Esophagus muscularis mucosa (tissue), 4 donors: Measurements from ENCODE around the gene CSAG3. TPM values are rescaled to one million over a fixed set of nuclear protein-coding genes. Genes with fewer than 3 reads are reported as not detected.
"Not testable (repeated sequence)": the region's sequence is repeated elsewhere in the genome, so short reads cannot be mapped to it uniquely, and the experiment has no call there.

Experiments
- DNase-seq: peaks from one replicate; pipeline ENCODE4 v3.0.0-alpha.2; 2017; ENCODE audit errors: extremely low spot score
- H3K27ac ChIP-seq, 4 donors: fragments of 200-600 bp; sonication (generic); replicated peaks in 1 of 4; 1 replicate in 3 of 4; 2 replicates in 1 of 4; pipeline ENCODE4 v1.5.1; 2016 to 2019; ENCODE audit warnings: mild to moderate bottlenecking in 1 of 4
- H3K27me3 ChIP-seq, 4 donors: fragments of 200-600 bp; sonication (generic); one replicate each; pipeline versions ENCODE4 v1.5.1 to v1.6.0; 2016 to 2019
- H3K36me3 ChIP-seq, 4 donors: fragments of 200-600 bp; sonication (generic); one replicate each; pipeline ENCODE4 v1.5.1; 2016 to 2019
- H3K4me1 ChIP-seq, 4 donors: fragments of 200-600 bp; sonication (generic); one replicate each; pipeline ENCODE4 v1.5.1; 2016 to 2019
- H3K4me3 ChIP-seq, 4 donors: fragments of 200-600 bp; sonication (generic); 1 replicate in 2 of 4; 2 replicates in 2 of 4; pipeline ENCODE4 v1.5.1; 2016 to 2019; ENCODE audit warnings: mild to moderate bottlenecking in 4 of 4, moderate library complexity in 1 of 4
- H3K9me3 ChIP-seq, 4 donors: fragments of 200-600 bp; sonication (generic); 1 replicate in 3 of 4; 2 replicates in 1 of 4; pipeline ENCODE4 v1.5.1; 2016 to 2019
- EP300 ChIP-seq: sonication (generic); formaldehyde crosslinking; IDR thresholded peaks from one replicate; pipeline ENCODE4 v1.6.1; 2017; ENCODE audit warnings: antibody characterized with exemption
- POLR2A ChIP-seq: fragments of 450-650 bp; IDR thresholded peaks from one replicate; pipeline ENCODE4 v1.6.1; 2017; ENCODE audit warnings: antibody characterized with exemption, moderate library complexity, mild to moderate bottlenecking, low read depth
- POLR2AphosphoS5 ChIP-seq, 2 donors: sonication (generic); formaldehyde crosslinking; IDR thresholded peaks; one replicate each; pipeline ENCODE4 v1.6.1; 2017; ENCODE audit warnings: antibody characterized with exemption in 2 of 2
- WGBS: methylation state at CpG from one replicate; pipeline ENCODE4 v1.1.5; 2018; 5-methylcytosine and 5-hydroxymethylcytosine counted together
- intact Hi-C: fragments of 100-400 bp; cut with DNase I; formaldehyde crosslinking; loops from one replicate; pipeline ENCODE4 v1.15.1; 2023
- total RNA-seq, 4 donors: library from RNA; depleted of rRNA; stranded (reverse); fragments of >200 nt; gene quantifications; one replicate each; pipeline versions ENCODE4 v1.1.0 to v1.2.1, GENCODE V29; 2016
- TF ChIP-seq, protein P1 (sequence below), 3 experiments: fragments of 200-600 bp in 2 of 3; fragments of 450-650 bp in 1 of 3; sonication (generic) in 2 of 3; IDR thresholded peaks; one replicate each; pipeline ENCODE4 v1.5.1; 2017 to 2019; ENCODE audit warnings: antibody characterized with exemption in 3 of 3, mild to moderate bottlenecking in 2 of 3, moderate library complexity in 1 of 3

The CSAG3 gene
- total RNA-seq, 4 donors from 2014 or later, result not detected

DNA sequence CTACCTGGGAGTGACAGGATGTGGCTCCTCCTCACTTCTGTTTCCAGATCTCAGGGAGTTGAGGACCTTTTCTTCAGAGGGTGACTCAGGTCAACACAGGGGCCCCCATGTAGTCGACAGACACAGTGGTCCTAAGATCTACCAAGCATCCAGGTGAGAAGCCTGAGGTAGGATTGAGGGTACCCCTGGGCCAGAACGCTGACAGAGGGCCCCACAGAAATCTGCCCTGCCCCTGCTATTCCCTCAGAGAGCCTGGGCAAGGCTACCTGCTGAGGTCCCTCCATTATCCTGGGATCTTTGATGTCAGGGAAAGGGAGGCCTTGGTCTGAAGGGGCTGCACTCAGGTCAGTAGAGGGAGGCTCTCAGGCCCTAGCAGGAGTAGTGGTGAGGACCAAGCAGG, 23.9 kb upstream of the CSAG3 start:
- no peaks in the 10 kb centered on the region for H3K4me1 ChIP-seq
- DNase-seq, result no peak
- intact Hi-C loops, result no loop called here
- no peaks in the 10 kb centered on the region for H3K27me3 ChIP-seq
- 90% methylated on average over 2 of the region's 2 CpGs for WGBS
- H3K9me3 ChIP-seq, result no peaks in the 10 kb centered on the region
- no peak overlapping the region for H3K4me3 ChIP-seq
- H3K36me3 ChIP-seq, result no peaks in the 10 kb centered on the region
- no peak overlapping the region for H3K27ac ChIP-seq
- TF ChIP-seq POLR2A (no peak), EP300 (no peak)

DNA sequence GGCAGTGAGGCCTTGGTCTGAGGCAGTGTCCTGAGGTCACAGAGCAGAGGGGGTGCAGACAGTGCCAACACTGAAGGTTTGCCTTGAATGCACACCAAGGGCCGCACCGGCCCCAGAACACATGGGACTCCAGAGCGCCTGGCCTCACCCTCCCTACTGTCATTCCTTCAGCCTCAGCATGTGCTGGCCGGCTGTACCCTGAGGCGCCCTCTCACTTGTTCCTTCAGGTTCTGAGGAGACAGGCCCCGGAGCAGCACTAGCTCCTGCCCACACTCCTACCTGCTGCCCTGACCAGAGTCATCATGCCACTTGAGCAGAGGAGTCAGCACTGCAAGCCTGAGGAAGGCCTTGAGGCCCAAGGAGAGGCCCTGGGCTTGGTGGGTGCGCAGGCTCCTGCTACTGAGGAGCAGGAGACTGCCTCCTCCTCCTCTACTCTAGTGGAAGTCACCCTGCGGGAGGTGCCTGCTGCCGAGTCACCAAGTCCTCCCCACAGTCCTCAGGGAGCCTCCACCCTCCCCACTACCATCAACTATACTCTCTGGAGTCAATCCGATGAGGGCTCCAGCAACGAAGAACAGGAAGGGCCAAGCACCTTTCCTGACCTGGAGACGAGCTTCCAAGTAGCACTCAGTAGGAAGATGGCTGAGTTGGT, 23.0 kb upstream of the CSAG3 start:
- no peak for DNase-seq
- TF ChIP-seq EP300 (no peak), POLR2AphosphoS5 (IDR thresholded peaks at IDR 0.05) (no peak), POLR2A (no peak)
- TF ChIP-seq, protein P1, sequence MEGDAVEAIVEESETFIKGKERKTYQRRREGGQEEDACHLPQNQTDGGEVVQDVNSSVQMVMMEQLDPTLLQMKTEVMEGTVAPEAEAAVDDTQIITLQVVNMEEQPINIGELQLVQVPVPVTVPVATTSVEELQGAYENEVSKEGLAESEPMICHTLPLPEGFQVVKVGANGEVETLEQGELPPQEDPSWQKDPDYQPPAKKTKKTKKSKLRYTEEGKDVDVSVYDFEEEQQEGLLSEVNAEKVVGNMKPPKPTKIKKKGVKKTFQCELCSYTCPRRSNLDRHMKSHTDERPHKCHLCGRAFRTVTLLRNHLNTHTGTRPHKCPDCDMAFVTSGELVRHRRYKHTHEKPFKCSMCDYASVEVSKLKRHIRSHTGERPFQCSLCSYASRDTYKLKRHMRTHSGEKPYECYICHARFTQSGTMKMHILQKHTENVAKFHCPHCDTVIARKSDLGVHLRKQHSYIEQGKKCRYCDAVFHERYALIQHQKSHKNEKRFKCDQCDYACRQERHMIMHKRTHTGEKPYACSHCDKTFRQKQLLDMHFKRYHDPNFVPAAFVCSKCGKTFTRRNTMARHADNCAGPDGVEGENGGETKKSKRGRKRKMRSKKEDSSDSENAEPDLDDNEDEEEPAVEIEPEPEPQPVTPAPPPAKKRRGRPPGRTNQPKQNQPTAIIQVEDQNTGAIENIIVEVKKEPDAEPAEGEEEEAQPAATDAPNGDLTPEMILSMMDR (IDR thresholded peaks at IDR 0.05), result no peak
- Histone ChIP-seq H3K27me3 (no peaks in the 10 kb centered on the region), H3K36me3 (no peaks in the 10 kb centered on the region), H3K27ac (no peak overlapping the region), H3K9me3 (no peaks in the 10 kb centered on the region), H3K4me1 (no peaks in the 10 kb centered on the region), H3K4me3 (no peak overlapping the region)
- intact Hi-C loops, result no loop called here
- WGBS, result 90% methylated on average over 10 of the region's 12 CpGs

DNA sequence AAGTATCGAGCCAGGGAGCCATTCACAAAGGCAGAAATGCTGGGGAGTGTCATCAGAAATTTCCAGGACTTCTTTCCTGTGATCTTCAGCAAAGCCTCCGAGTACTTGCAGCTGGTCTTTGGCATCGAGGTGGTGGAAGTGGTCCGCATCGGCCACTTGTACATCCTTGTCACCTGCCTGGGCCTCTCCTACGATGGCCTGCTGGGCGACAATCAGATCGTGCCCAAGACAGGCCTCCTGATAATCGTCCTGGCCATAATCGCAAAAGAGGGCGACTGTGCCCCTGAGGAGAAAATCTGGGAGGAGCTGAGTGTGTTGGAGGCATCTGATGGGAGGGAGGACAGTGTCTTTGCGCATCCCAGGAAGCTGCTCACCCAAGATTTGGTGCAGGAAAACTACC, 22.5 kb upstream of the CSAG3 start:
- intact Hi-C loops, H3K4me3 ChIP-seq, DNase-seq, H3K9me3 ChIP-seq, H3K27ac ChIP-seq, H3K27me3 ChIP-seq, H3K36me3 ChIP-seq, H3K4me1 ChIP-seq: not testable (repeated sequence)
- WGBS, result 87% methylated on average over 12 of the region's 12 CpGs

DNA sequence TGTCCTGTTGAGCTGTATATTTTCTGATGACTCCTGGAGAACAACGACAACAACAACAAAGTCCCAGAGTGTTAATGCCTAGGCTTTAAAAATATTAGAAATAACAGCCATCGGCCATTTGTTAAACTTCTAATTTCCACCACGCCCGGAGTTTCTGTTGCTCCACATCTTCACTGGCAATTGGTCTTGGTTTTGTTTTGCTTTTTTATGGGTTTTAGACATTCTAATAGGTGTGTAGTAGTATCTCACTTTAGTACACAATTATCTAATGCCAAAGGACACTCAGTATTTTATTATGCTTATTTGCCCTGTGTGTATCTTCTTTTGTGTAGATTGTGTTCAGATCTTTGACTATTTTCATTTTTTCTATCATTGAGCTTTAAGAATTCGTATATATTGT, 20.5 kb upstream of the CSAG3 start:
- H3K4me1 ChIP-seq, result no peaks in the 10 kb centered on the region
- no peaks in the 10 kb centered on the region for H3K36me3 ChIP-seq
- H3K27ac ChIP-seq, result no peak overlapping the region
- no peak for DNase-seq
- no peaks in the 10 kb centered on the region for H3K9me3 ChIP-seq
- 77% methylated on average over 5 of the region's 5 CpGs for WGBS
- intact Hi-C loops, result no loop called here
- H3K4me3 ChIP-seq, result no peak overlapping the region
- no peak for TF ChIP-seq POLR2AphosphoS5 (IDR thresholded peaks at IDR 0.05)
- no peaks in the 10 kb centered on the region for H3K27me3 ChIP-seq

DNA sequence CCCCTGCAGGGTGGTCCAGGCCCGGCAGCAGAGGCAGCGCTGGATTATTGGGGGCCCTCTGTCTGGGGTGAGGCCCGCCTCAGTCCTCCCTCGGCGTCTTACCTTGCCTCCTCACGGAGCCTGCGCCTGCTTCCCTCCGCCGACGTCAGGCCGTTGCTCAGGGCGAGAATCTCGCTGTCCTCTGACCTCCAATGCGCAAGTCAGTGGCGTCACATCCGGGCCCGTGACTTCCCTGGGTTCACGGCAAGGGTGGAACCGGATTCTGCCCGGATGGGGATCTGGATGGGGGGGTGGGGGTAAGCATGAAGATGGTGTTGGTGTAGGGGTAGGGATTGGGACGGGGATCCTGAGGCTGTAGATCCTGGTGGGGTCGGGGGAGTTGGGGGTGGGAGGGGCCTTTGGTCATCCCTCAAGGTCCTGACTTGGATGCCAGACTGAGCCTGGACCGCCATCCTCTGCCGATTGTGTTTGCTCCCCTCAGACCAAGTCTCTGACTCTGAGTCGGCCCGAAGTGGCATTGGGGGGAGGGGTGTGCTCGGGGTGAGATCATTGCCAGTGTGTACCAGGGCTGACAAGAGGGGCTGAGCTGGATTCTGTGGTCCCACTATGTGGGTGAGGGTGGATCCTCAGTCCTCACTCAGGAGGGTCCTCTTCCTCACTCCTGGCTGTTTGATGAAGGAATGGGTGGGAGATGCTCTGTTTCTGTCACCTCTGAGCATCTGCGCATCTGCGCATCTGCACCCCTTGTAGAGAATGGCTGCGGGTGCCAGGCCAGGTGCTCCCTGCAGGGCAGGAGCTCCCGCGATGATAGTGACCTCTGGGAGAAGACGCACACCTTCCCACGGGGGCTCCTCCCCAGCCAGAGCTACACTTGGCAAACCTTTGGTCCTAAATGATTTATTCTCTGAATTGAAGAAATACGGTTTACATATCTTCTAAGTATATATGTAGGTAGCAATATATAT, 5.0 kb upstream of the CSAG3 start, which contains the start of gene MAGEA2:
Gene MAGEA2 (minus strand): TSS at position 157 of the 965 bp plus-strand sequence. CDS start 2,479 bp downstream, outside the sequence.
- H3K4me3 ChIP-seq, H3K27ac ChIP-seq, H3K36me3 ChIP-seq, H3K4me1 ChIP-seq, DNase-seq, intact Hi-C loops, H3K27me3 ChIP-seq, H3K9me3 ChIP-seq: not testable (repeated sequence)
- no CpG with 5 or more reads among the region's 35 CpGs for WGBS

DNA sequence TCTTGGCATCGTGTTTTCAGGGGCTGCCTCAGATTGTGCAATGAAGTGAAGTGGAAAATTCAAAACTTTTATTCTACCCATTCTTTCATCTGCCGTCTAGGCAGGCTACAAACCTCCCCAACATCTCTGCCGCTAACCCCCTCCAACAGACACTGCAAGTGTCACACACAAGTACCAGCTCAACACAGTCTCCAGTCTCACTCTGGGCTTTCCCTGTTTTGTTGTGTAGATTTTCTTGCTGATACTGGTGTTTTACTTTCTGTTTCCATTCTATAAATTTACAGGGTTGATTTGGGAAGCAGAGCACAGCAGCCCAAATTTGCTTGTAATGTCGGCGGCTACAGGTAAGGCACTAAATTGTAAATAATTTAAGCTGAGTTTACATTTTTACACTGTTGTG, 4.1 kb upstream of the CSAG3 start:
- H3K27me3 ChIP-seq, H3K27ac ChIP-seq, H3K4me1 ChIP-seq, H3K4me3 ChIP-seq, DNase-seq, intact Hi-C loops, H3K36me3 ChIP-seq, H3K9me3 ChIP-seq: not testable (repeated sequence)
- no CpG with 5 or more reads among the region's 5 CpGs for WGBS

DNA sequence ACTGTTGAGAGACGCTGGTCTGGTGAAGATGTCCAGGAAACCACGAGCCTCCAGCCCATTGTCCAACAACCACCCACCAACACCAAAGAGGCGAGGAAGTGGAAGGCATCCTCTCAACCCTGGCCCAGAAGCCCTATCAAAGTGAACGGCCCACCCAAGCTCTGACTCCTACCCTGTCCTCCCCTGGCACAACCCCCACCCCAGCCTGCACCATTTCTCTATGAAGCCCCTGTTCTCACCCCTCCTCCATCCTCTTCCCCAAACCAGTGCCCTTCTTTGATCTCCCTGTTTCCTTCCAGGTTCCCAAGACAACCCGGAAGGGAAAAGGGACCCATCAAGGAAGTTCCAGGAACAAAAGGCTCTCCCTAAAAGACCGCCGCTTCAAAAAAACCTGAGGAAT, 526 bp downstream of the CSAG3 start:
- H3K9me3 ChIP-seq, H3K27ac ChIP-seq, H3K4me3 ChIP-seq, H3K4me1 ChIP-seq, intact Hi-C loops, H3K36me3 ChIP-seq, DNase-seq, H3K27me3 ChIP-seq: not testable (repeated sequence)
- 89% methylated on average over 4 of the region's 7 CpGs for WGBS

DNA sequence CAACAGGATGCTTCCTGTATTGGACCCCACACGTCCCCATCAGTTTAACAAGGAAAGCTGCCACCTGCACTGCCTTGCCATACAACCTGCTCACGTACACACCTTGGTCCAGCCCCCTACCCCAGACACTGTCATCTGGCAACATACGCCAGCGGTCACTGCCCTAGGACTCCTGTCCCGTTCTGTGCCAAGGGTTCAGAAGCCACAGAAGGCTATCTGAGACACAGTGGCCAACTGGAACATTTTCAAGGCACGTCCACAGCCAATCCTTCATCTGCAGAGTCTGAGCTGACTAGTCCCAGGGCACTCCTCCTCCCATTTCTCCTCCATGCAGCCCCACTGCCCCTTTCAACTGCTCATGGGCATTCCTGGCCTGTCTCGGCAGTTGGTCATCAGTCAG, 2.6 kb downstream of the CSAG3 start:
- H3K4me1 ChIP-seq, DNase-seq, H3K36me3 ChIP-seq, H3K27ac ChIP-seq, intact Hi-C loops, H3K27me3 ChIP-seq, H3K4me3 ChIP-seq, H3K9me3 ChIP-seq: not testable (repeated sequence)
- no CpG with 5 or more reads among the region's 7 CpGs for WGBS

DNA sequence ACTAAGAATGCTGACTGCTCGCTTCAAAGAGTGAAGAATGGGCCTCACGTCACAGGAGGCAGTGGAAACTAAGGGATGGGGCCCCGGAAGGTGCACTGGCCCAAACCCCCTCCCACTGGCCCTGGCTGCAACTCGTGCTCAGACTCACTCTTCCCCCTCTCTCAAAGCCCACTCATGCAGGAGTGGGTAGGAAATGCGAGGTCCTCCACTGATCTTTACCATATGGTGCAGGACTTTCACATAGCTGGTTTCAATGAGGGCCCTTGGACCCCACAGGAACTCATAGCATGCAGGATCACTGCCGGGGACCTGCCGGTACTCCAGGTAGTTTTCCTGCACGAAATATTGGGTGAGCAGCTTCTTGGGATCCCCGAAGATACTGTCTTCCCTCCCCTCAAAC, 7.5 kb downstream of the CSAG3 start:
- H3K4me1 ChIP-seq, H3K4me3 ChIP-seq, H3K36me3 ChIP-seq, intact Hi-C loops, H3K27me3 ChIP-seq, DNase-seq, H3K27ac ChIP-seq, H3K9me3 ChIP-seq: not testable (repeated sequence)
- WGBS, result 79% methylated on average over 8 of the region's 9 CpGs

DNA sequence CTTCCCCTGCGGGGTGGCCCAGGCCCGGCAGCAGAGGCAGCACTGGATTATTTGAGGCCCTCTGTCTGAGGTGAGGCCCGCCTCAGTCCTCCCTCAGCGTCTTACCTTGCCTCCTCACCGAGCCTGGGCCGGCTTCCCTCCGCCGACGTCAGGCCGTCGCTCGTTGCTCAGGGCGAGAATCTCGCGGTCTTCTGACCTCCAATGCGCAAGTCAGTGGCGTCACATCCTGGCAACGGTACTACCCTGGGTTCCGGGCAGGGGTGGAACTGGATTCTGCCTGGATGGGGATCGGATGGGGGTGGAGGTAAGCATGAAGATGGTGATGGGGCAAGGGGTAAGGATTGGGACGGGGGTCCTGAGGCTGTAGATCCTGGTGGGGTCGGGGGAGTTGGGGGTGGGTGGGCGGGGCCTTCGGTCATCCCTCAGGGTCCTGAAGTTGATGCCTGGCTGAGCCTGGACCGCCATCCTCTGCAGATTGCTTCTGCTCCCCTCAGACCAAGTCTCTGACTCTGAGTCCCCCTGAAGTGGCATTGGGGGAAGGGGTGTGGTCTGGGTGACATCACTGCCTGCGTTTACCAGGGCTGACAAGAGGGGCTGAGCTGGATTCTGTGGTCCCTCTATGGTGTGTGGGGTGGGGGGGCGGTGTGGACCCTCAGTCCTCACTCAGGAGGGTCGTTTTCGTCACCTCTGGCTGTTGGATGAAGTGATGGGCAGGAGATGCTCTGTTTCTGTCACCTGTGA, 10.7 kb downstream of the CSAG3 start, which contains the start of gene MAGEA6:
Gene MAGEA6 (minus strand): TSS at position 141 of the 741 bp plus-strand sequence. CDS start 2,039 bp downstream, outside the sequence.
- WGBS, result no CpG with 5 or more reads among the region's 29 CpGs

More for the DNA sequence above, 10.7 kb downstream of the CSAG3 start, which contains the start of gene MAGEA6:
- H3K27ac ChIP-seq, H3K4me3 ChIP-seq, H3K4me1 ChIP-seq, H3K9me3 ChIP-seq, H3K36me3 ChIP-seq, DNase-seq, intact Hi-C loops, H3K27me3 ChIP-seq: not testable (repeated sequence)
